GM19193 (cell line): Measurements from ENCODE around the gene TRIAP1.

Experiments used
- POLR2A ChIP-seq: IDR thresholded peaks from 4 replicates; pipeline ENCODE4 v1.6.1; 2011; ENCODE audit not compliant: insufficient read depth, insufficient read length; ENCODE audit errors: extremely low read depth

Gene TRIAP1

DNA sequence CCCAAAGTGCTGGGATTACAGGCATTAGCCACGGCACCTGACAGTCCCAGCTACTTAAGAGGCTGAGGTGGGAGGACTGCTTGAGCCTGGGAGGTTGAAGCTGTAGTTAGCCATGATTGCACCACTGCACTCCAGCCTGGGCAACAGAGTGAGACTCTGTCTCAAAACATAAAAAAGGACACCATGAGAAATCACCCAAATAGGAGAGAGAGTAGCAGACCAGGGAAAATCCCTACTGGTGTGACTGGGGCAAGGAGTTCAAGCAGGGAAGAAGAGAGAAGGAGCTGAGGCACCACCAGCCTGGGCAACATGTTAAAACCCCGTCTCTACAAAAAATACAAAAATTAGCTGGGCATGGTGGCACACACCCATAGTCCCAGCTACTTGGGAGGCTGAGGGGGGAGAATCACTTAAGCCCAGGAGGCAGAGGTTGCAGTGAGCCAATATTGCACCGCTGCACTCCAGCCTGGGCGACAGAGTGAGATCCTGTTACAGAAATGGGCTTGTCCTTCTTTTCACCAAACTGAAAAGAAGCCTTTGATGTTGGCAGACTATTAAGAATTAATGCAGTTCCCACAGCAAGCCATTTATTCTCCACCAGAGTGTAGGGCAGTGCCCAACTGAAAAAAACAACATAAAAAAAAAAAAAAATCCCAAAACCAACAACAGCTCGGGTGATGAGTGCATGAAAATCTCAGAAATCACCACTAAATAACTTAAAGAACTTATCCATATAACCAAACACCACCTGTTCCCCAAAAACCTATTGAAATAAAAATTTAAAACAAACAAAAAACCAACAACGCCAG, 27.8 kb upstream of the TRIAP1 start:
- TF ChIP-seq POLR2A, result no peak

GRCh38 chr12:120472521-120472920, 26.3 kb upstream of the TRIAP1 start:
- TF ChIP-seq POLR2A, result no peak

GRCh38 chr12:120470150-120470784, 24.1 kb upstream of the TRIAP1 start:
- no peak for TF ChIP-seq POLR2A

- peak; percentile 94 for TF ChIP-seq POLR2A
Measured at GRCh38 chr12:120469450-120470149, 23.4 kb upstream of the TRIAP1 start, which contains the start of gene SRSF9. Gene SRSF9, minus strand, starts transcription at chr12:120469748. Its CDS starts 139 bp downstream, at chr12:120469609.

DNA sequence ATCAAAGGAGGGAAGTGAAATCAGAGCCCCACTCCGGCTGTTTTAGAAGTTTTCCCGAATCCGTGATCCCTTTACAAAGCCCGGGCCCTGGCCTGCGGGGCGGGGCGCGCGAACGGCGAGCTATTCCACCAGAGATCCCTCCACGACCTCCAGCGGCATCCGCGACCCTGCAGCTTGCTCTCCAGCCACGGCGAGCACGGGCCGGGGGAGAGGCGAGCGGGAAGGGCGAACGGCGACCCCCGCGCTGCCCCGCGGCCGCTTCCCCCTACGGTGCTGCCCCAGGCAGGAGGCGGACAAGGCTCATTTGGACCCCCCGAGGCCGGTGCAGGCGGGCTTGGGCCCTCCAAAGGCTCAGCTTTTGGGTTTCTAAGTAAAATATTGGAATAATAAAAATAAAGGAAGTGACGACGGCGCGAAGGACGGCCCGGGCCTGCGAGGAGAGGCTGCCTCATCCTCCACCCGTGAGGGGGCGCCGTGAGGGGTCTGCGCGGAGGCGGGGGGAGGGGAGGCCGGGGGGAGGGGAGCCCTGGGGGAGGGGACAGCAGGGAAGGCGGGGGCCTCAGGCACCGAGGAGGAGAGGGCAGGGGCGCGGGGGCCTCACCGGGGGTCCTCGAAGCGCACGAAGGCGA, 22.8 kb upstream of the TRIAP1 start:
- no peak for TF ChIP-seq POLR2A

GRCh38 chr12:120468325-120468820, 22.2 kb upstream of the TRIAP1 start:
- TF ChIP-seq POLR2A, result no peak

- no peak for TF ChIP-seq POLR2A
Measured at GRCh38 chr12:120467439-120467838, 21.3 kb upstream of the TRIAP1 start.

DNA sequence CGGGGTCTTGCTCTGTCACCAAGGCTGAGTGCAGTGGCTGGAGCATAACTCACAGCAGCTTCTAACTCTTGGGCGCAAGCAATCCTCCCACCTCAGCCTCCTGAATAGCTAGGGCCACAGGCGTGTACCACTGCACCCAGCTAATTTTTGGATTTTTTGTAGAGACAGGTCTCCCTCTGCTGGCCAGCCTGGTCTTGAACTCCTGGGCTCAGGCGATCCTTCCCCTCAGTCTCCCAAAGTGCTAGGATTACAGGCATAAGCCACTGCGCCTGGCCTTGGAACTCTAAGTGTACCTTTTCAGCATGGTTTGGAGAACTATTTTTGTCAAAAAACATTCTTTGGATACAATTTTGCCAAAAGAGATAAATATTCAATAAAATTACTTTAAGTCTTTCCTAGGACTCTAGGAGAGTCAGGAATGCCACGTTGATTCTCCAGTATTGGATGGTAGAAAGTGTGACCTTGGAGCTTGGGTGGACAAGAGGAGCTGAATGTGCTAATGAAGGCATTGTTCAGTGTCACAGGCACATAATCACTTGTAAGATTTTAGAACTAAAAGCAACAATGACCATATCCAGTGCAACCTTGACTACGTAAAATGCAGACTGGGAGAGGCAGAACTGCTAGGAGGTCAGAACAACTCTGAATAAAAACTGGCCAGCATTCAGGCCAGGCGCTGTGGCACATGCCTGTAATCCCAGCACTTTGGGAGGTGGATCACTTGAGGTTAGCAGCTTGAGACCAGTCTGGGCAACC, 20.6 kb upstream of the TRIAP1 start:
- TF ChIP-seq POLR2A, result no peak

- TF ChIP-seq POLR2A, result no peak
Measured at GRCh38 chr12:120465756-120466155, 19.6 kb upstream of the TRIAP1 start.

DNA sequence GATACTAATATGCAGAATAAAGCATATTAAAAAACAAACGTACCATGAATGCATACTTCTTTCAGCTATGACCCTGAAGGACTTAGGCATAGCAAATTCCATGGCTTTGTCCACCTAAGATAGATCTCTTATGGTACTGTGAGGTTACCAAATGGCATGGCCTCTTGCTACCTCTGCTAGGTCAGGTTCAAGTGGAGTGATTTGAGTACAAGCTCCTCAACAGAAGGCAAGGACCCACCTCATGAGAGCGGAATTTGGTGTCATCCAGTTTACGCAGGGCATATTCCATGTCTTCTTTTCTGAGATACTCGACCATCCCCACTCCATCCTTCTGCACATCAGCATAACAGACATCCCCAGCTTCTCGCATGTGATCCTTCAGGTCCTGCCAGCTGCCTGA, 17.5 kb upstream of the TRIAP1 start:
- peak; percentile 25 for TF ChIP-seq POLR2A

- no peak for TF ChIP-seq POLR2A
Measured at GRCh38 chr12:120462099-120462640, 16.0 kb upstream of the TRIAP1 start.

- no peak for TF ChIP-seq POLR2A
Measured at GRCh38 chr12:120460157-120460556, 14.0 kb upstream of the TRIAP1 start.

DNA sequence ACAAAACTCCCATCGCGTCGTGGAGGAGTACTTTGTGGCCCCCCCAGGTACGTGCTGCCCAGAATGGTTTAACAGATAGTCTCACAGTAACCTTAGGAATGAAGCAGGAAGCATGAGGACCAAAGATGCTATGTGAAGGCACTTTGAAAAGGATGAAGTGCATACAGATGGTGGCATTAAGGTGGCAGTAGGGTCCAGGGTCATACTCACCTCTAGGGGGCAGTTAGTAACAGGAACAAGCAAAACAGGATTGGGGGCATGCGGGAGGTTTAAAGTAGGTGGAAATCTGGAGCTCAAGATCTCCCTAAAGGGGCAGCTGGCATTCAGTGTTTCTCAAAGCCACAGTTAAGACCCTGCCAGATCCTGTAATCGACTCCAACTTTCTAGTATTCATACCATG, 10.9 kb upstream of the TRIAP1 start:
- no peak for TF ChIP-seq POLR2A

- no peak for TF ChIP-seq POLR2A
Measured at GRCh38 chr12:120455302-120455701, 9.1 kb upstream of the TRIAP1 start.

- TF ChIP-seq POLR2A, result no peak
Measured at GRCh38 chr12:120453977-120454376, 7.8 kb upstream of the TRIAP1 start.
